ENCODE results near the gene APH1B.

Gene APH1B

DNA sequence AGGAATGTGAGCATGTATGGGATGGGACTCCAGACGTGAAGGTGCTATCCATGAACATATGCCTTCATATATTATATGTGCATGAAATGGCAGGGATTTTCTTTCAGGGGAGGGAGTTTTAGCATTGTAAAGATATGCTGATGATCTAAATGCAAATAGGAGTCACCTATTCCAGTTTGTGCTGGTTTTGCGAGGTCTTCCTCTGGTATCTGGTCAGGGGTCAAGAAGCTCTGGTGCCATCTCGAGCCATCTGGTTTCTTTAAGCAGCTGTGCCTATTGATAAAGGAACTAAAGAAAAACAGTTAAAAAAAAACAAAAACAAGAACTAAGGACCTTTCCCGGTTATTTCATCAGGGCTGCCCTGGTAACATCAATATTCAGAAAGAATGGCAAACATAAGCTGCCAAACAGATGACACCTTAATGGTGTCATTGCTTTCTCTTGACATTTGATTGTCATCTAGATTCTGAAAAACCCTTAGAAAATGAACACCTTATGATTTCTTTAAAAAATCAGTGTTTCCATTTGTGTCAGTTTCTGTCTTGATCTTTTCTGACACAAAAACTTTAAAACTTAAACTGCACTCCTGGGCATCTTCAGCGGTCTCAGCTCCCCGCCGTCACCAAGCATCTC lies 22.7 kb downstream of the APH1B start:
- Histone ChIP-seq H3K79me1 (ENCODE audit: low read depth, low read length) (no peaks in the 10 kb centered on the region), H3K9me3 (replicated peaks in 1 of 2; ENCODE audit: control insufficient read depth in 2 of 2, insufficient read depth in 1 of 2, low read depth in 1 of 2, low read length in 2 of 2) (no peaks in the 10 kb centered on the region), H2BK120ac (ENCODE audit: low read depth, low read length) (no peak overlapping the region), H2BK12ac (ENCODE audit: low read length) (no peak overlapping the region), H3K14ac (ENCODE audit: low read length) (no peak overlapping the region), H3K4me2 (ENCODE audit: insufficient read depth, low read length, poor library complexity, severe bottlenecking) (no peak overlapping the region), H2AK5ac (ENCODE audit: low read depth, low read length) (no peak overlapping the region), H4K91ac (ENCODE audit: low read depth, low read length, poor library complexity) (no peak overlapping the region), H3K23ac (ENCODE audit: low read depth, low read length, poor library complexity) (no peak overlapping the region), H3K18ac (ENCODE audit: low read length) (no peak overlapping the region), H2BK15ac (ENCODE audit: low read length) (no peak overlapping the region), H3K27ac (replicated peaks; ENCODE audit: low read length) (no peak overlapping the region), H3K4me3 (ENCODE audit: low read length in 2 of 2) (no peak overlapping the region), H3K4me1 (ENCODE audit: control insufficient read depth in 2 of 2, insufficient read depth in 1 of 2, low read depth in 1 of 2, low read length in 2 of 2) (peaks cover 2 to 25% of the 10 kb centered on the region in 2 donors), H3K36me3 (replicated peaks in 1 of 2; ENCODE audit: control insufficient read depth in 2 of 2, insufficient read depth in 2 of 2, low read length in 2 of 2) (no peaks in the 10 kb centered on the region), H2BK5ac (ENCODE audit: low read length) (no peak overlapping the region), H3K9ac (ENCODE audit: low read depth, low read length, poor library complexity) (no peak overlapping the region), H2AFZ (ENCODE audit: low read length) (no peak overlapping the region), H3K4ac (ENCODE audit: low read length) (no peak overlapping the region), H3K27me3 (ENCODE audit: control insufficient read depth in 3 of 3, insufficient read depth in 3 of 3, low read depth in 1 of 3, low read length in 3 of 3) (no peaks in the 10 kb centered on the region), H4K8ac (ENCODE audit: low read depth, low read length) (no peak overlapping the region)
- no CpG with 5 or more reads among the region's 7 CpGs for WGBS, 2 donors (ENCODE audit: extremely low coverage in 2 of 2, insufficient read length in 2 of 2, insufficient replicate concordance in 1 of 2)
- no peak for DNase-seq (ENCODE audit: low spot score)

DNA sequence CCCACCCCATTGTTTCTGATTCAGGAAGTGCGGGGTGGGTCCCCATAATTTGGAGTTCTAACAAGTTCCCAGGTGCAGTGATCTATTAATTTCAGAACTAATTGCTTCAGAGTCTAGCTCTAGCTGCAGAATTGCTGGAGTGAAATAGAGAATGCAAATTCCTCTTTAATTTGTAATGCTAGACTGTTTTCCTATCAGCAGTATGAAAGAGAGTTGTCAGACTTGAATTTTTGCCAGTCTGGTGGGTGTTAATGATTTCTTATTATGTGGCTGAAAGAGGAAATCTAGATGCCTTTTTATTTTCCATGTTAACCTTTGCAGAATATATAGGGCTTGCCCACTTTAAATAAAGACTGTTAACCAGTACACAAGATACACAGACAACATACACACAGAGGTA lies 23.7 kb downstream of the APH1B start:
- H3K14ac ChIP-seq (ENCODE audit: low read length), result no peak overlapping the region
- H3K18ac ChIP-seq (ENCODE audit: low read length), result no peak overlapping the region
- no peak overlapping the region for H2BK5ac ChIP-seq (ENCODE audit: low read length)
- H4K91ac ChIP-seq (ENCODE audit: low read depth, low read length, poor library complexity), result no peak overlapping the region
- no peak for DNase-seq (ENCODE audit: low spot score)
- H3K4me2 ChIP-seq (ENCODE audit: insufficient read depth, low read length, poor library complexity, severe bottlenecking), result no peak overlapping the region
- H3K4ac ChIP-seq (ENCODE audit: low read length), result no peak overlapping the region
- H3K9ac ChIP-seq (ENCODE audit: low read depth, low read length, poor library complexity), result no peak overlapping the region
- peaks cover 2 to 25% of the 10 kb centered on the region in 2 donors for H3K4me1 ChIP-seq (ENCODE audit: control insufficient read depth in 2 of 2, insufficient read depth in 1 of 2, low read depth in 1 of 2, low read length in 2 of 2)
- H2BK120ac ChIP-seq (ENCODE audit: low read depth, low read length), result no peak overlapping the region
- no CpG with 5 or more reads among the region's 1 CpG for WGBS, 2 donors (ENCODE audit: extremely low coverage in 2 of 2, insufficient read length in 2 of 2, insufficient replicate concordance in 1 of 2)
- H2AFZ ChIP-seq (ENCODE audit: low read length), result no peak overlapping the region
- H3K27ac ChIP-seq (replicated peaks; ENCODE audit: low read length), result no peak overlapping the region
- no peaks in the 10 kb centered on the region for H3K27me3 ChIP-seq (ENCODE audit: control insufficient read depth in 3 of 3, insufficient read depth in 3 of 3, low read depth in 1 of 3, low read length in 3 of 3)
- no peak overlapping the region for H3K4me3 ChIP-seq (ENCODE audit: low read length in 2 of 2)
- no peaks in the 10 kb centered on the region for H3K9me3 ChIP-seq (replicated peaks in 1 of 2; ENCODE audit: control insufficient read depth in 2 of 2, insufficient read depth in 1 of 2, low read depth in 1 of 2, low read length in 2 of 2)
- no peak overlapping the region for H2BK15ac ChIP-seq (ENCODE audit: low read length)
- no peaks in the 10 kb centered on the region for H3K79me1 ChIP-seq (ENCODE audit: low read depth, low read length)
- no peak overlapping the region for H4K8ac ChIP-seq (ENCODE audit: low read depth, low read length)
- H2BK12ac ChIP-seq (ENCODE audit: low read length), result no peak overlapping the region
- no peaks in the 10 kb centered on the region for H3K36me3 ChIP-seq (replicated peaks in 1 of 2; ENCODE audit: control insufficient read depth in 2 of 2, insufficient read depth in 2 of 2, low read length in 2 of 2)
- no peak overlapping the region for H2AK5ac ChIP-seq (ENCODE audit: low read depth, low read length)
- no peak overlapping the region for H3K23ac ChIP-seq (ENCODE audit: low read depth, low read length, poor library complexity)

DNA sequence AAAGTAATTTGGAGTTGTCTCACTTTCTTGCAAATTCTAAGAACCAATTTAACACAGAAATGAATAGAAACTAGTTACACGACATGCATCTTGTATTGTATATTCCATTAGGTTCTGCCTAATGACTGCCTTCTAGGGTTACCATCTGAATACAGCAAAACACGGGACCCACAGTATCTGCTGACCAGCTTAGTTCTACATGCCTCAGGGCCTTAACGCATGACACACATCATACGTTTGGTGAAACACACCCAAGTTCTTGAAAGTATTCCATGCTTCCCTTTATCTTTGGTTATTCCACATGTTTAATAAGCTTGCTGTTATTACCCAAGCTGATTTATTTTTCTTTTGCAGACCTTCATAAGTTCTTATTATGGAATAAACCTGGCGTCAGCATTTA lies 27.9 kb downstream of the APH1B start:
- no peak overlapping the region for H3K4ac ChIP-seq (ENCODE audit: low read length)
- H2BK120ac ChIP-seq (ENCODE audit: low read depth, low read length), result no peak overlapping the region
- no peak overlapping the region for H3K9ac ChIP-seq (ENCODE audit: low read depth, low read length, poor library complexity)
- no peaks in the 10 kb centered on the region for H3K79me1 ChIP-seq (ENCODE audit: low read depth, low read length)
- no peaks in the 10 kb centered on the region for H3K36me3 ChIP-seq (replicated peaks in 1 of 2; ENCODE audit: control insufficient read depth in 2 of 2, insufficient read depth in 2 of 2, low read length in 2 of 2)
- H3K23ac ChIP-seq (ENCODE audit: low read depth, low read length, poor library complexity), result no peak overlapping the region
- H3K4me3 ChIP-seq (ENCODE audit: low read length in 2 of 2), result no peak overlapping the region
- no peak overlapping the region for H3K14ac ChIP-seq (ENCODE audit: low read length)
- peaks cover 2 to 18% of the 10 kb centered on the region in 2 donors for H3K4me1 ChIP-seq (ENCODE audit: control insufficient read depth in 2 of 2, insufficient read depth in 1 of 2, low read depth in 1 of 2, low read length in 2 of 2)
- H3K27ac ChIP-seq (replicated peaks; ENCODE audit: low read length), result no peak overlapping the region
- H2AK5ac ChIP-seq (ENCODE audit: low read depth, low read length), result no peak overlapping the region
- no peak overlapping the region for H2AFZ ChIP-seq (ENCODE audit: low read length)
- H2BK5ac ChIP-seq (ENCODE audit: low read length), result no peak overlapping the region
- WGBS, 2 donors (ENCODE audit: extremely low coverage in 2 of 2, insufficient read length in 2 of 2, insufficient replicate concordance in 1 of 2), result no CpG with 5 or more reads among the region's 5 CpGs
- H2BK15ac ChIP-seq (ENCODE audit: low read length), result no peak overlapping the region
- H4K91ac ChIP-seq (ENCODE audit: low read depth, low read length, poor library complexity), result no peak overlapping the region
- H3K4me2 ChIP-seq (ENCODE audit: insufficient read depth, low read length, poor library complexity, severe bottlenecking), result no peak overlapping the region
- DNase-seq (ENCODE audit: low spot score), result no peak
- H4K8ac ChIP-seq (ENCODE audit: low read depth, low read length), result no peak overlapping the region
- H3K18ac ChIP-seq (ENCODE audit: low read length), result no peak overlapping the region
- H3K9me3 ChIP-seq (replicated peaks in 1 of 2; ENCODE audit: control insufficient read depth in 2 of 2, insufficient read depth in 1 of 2, low read depth in 1 of 2, low read length in 2 of 2), result no peaks in the 10 kb centered on the region
- H2BK12ac ChIP-seq (ENCODE audit: low read length), result no peak overlapping the region
- no peaks in the 10 kb centered on the region for H3K27me3 ChIP-seq (ENCODE audit: control insufficient read depth in 3 of 3, insufficient read depth in 3 of 3, low read depth in 1 of 3, low read length in 3 of 3)

DNA sequence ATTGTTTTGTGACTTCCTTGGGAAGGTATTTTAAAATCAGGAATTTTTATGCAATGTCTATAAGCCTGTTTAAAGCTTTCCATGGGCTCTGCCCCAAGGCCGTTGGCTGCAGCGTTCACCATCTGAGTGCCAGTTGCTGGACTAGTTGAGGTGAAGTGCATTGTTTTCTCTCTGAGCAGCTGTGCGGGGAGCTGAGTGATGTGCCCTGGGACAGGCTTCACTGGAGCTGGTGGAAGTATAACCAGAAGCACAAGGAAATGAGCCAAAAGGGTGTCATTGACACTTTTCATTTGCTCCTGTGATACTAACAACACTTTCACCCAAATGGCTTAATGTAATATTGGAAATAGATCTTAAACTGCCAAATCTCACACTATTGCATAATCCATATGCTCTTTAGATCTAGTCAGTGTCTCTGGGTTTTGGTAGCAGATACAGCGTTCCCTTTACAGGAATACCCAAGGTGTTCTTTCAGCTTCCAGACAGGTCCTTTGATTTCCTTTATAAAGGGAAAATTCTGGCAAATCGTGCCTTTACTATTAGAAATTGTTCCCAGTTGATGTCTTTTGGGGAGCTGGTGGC lies 29.2 kb downstream of the APH1B start:
- no peak overlapping the region for H3K9ac ChIP-seq (ENCODE audit: low read depth, low read length, poor library complexity)
- no peak overlapping the region for H3K4me3 ChIP-seq (ENCODE audit: low read length in 2 of 2)
- H3K14ac ChIP-seq (ENCODE audit: low read length), result no peak overlapping the region
- H4K8ac ChIP-seq (ENCODE audit: low read depth, low read length), result no peak overlapping the region
- H2AFZ ChIP-seq (ENCODE audit: low read length), result no peak overlapping the region
- H3K4me2 ChIP-seq (ENCODE audit: insufficient read depth, low read length, poor library complexity, severe bottlenecking), result no peak overlapping the region
- no peak overlapping the region for H3K4ac ChIP-seq (ENCODE audit: low read length)
- H3K23ac ChIP-seq (ENCODE audit: low read depth, low read length, poor library complexity), result no peak overlapping the region
- no peak overlapping the region for H2BK120ac ChIP-seq (ENCODE audit: low read depth, low read length)
- H2BK5ac ChIP-seq (ENCODE audit: low read length), result no peak overlapping the region
- H4K91ac ChIP-seq (ENCODE audit: low read depth, low read length, poor library complexity), result no peak overlapping the region
- peaks cover 2 to 5% of the 10 kb centered on the region in 2 donors for H3K4me1 ChIP-seq (ENCODE audit: control insufficient read depth in 2 of 2, insufficient read depth in 1 of 2, low read depth in 1 of 2, low read length in 2 of 2)
- H3K36me3 ChIP-seq (replicated peaks in 1 of 2; ENCODE audit: control insufficient read depth in 2 of 2, insufficient read depth in 2 of 2, low read length in 2 of 2), result no peaks in the 10 kb centered on the region
- no peaks in the 10 kb centered on the region for H3K79me1 ChIP-seq (ENCODE audit: low read depth, low read length)
- no peak overlapping the region for H2AK5ac ChIP-seq (ENCODE audit: low read depth, low read length)
- no peak for DNase-seq (ENCODE audit: low spot score)
- H2BK12ac ChIP-seq (ENCODE audit: low read length), result no peak overlapping the region
- no peaks in the 10 kb centered on the region for H3K9me3 ChIP-seq (replicated peaks in 1 of 2; ENCODE audit: control insufficient read depth in 2 of 2, insufficient read depth in 1 of 2, low read depth in 1 of 2, low read length in 2 of 2)
- H3K27ac ChIP-seq (replicated peaks; ENCODE audit: low read length), result no peak overlapping the region
- no peak overlapping the region for H3K18ac ChIP-seq (ENCODE audit: low read length)
- no peak overlapping the region for H2BK15ac ChIP-seq (ENCODE audit: low read length)
- no CpG with 5 or more reads among the region's 5 CpGs for WGBS, 2 donors (ENCODE audit: extremely low coverage in 2 of 2, insufficient read length in 2 of 2, insufficient replicate concordance in 1 of 2)
- no peaks in the 10 kb centered on the region for H3K27me3 ChIP-seq (ENCODE audit: control insufficient read depth in 3 of 3, insufficient read depth in 3 of 3, low read depth in 1 of 3, low read length in 3 of 3)
